Esophagus squamous epithelium (tissue), 4 donors: ENCODE results near the gene CCL23.

Source experiments
- CTCF ChIP-seq, 6 experiments: fragments of 450-650 bp in 4 of 6; fragments of 200-600 bp in 2 of 6; sonication (generic) in 2 of 6; IDR thresholded peaks; one replicate each; pipeline ENCODE4 v1.5.1; 2016 to 2019; ENCODE audit warnings: antibody characterized with exemption in 6 of 6, mild to moderate bottlenecking in 4 of 6, moderate library complexity in 4 of 6
- POLR2A ChIP-seq, 4 donors: fragments of 450-650 bp; IDR thresholded peaks; one replicate each; pipeline ENCODE4 v1.6.1; 2017; ENCODE audit warnings: antibody characterized with exemption in 4 of 4, mild to moderate bottlenecking in 4 of 4, moderate library complexity in 3 of 4

DNA sequence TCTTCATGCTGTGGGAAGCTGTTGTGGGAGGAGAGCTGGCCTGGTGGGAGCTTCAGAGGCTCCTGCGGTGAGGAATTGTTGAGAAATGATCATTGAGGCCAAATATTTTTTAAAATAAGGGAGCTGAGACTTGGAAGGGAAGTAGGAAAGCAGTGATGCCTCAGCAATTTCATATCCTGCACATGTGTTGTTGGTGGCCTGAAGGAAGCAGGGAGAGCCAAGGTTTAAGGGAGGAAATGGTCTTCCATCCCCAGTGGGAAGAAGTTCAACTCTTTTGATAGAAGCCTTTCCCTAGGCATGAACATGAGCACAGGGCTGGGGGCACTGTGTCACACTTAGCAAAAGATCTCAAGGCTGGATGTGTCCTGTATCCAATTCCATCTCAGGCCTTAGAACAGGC is 31.1 kb downstream of the CCL23 start, which contains the start of gene CCL14:
- TF ChIP-seq CTCF (IDR thresholded peaks at IDR 0.05): no peak
- no peak for TF ChIP-seq POLR2A (IDR thresholded peaks at IDR 0.05)
